22Rv1 (cell line): ENCODE data around the gene STAMBPL1.

Source experiments
- H3K27ac ChIP-seq: fragments of 450-650 bp; 2 replicates; pipeline ENCODE4 v1.5.1; 2017
- ZFX ChIP-seq: fragments of 450-650 bp; IDR thresholded peaks from 2 replicates; pipeline ENCODE4 v1.6.1; 2017; ENCODE audit warnings: antibody characterized with exemption, borderline replicate concordance
- TF ChIP-seq, protein P1 (sequence below): fragments of 450-650 bp; IDR thresholded peaks from 2 replicates; pipeline ENCODE4 v1.5.1; 2017; ENCODE audit warnings: mild to moderate bottlenecking

STAMBPL1 gene

DNA sequence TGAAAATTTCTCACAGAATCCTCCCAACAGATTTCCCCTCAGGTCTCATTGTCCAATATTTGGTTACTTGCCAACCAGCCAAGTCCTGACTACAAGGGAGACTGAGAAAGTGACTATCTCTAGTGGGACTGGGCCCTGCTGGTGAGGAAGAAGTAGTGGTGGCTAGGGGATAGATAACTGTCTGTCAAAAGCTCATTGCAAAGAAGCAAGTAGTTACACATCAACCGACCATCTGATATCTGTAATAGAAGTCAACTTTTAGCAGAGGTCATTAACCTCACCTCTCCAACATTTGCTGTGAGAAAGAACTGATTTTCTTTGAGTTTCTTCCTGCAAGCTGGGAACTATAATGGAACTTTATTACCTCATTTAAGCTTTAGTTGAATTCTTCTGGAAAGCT lies 15.2 kb downstream of the STAMBPL1 start:
- H3K27ac ChIP-seq, result no peak overlapping the region

DNA sequence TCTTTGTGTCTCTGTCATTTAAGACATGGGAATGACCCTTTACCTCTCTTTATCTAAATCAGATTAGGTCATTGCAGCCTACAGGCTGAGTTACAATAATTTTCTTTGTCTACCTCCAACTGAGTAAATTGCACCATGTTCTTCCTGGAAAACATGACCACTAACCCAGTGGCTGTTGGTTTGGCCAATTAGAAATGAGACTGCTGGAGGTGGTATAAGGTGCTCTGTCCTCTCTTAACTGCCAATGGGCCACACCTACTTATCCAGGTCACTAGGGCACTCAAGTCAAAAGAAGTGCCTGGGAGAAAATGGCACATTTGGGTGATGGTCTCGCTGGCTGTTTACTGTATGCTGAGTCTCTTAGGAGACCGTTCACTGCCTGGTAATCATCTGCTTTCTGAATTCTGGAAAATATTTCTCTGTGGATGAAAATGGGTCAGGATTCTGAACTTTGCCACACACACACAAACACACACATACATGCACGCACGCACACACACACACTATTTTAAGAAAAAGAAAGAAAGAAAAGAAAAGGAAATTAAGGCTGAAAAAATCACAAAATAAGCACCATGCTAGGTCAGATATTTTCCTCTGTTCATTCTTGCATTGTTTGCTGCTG lies 16.4 kb downstream of the STAMBPL1 start:
- H3K27ac ChIP-seq, result no peak overlapping the region
- TF ChIP-seq, protein P1, sequence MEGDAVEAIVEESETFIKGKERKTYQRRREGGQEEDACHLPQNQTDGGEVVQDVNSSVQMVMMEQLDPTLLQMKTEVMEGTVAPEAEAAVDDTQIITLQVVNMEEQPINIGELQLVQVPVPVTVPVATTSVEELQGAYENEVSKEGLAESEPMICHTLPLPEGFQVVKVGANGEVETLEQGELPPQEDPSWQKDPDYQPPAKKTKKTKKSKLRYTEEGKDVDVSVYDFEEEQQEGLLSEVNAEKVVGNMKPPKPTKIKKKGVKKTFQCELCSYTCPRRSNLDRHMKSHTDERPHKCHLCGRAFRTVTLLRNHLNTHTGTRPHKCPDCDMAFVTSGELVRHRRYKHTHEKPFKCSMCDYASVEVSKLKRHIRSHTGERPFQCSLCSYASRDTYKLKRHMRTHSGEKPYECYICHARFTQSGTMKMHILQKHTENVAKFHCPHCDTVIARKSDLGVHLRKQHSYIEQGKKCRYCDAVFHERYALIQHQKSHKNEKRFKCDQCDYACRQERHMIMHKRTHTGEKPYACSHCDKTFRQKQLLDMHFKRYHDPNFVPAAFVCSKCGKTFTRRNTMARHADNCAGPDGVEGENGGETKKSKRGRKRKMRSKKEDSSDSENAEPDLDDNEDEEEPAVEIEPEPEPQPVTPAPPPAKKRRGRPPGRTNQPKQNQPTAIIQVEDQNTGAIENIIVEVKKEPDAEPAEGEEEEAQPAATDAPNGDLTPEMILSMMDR, result no peak
- no peak for TF ChIP-seq ZFX

More for the DNA sequence above, 15.2 kb downstream of the STAMBPL1 start:
- TF ChIP-seq ZFX, result no peak
- TF ChIP-seq, protein P1, result no peak

DNA sequence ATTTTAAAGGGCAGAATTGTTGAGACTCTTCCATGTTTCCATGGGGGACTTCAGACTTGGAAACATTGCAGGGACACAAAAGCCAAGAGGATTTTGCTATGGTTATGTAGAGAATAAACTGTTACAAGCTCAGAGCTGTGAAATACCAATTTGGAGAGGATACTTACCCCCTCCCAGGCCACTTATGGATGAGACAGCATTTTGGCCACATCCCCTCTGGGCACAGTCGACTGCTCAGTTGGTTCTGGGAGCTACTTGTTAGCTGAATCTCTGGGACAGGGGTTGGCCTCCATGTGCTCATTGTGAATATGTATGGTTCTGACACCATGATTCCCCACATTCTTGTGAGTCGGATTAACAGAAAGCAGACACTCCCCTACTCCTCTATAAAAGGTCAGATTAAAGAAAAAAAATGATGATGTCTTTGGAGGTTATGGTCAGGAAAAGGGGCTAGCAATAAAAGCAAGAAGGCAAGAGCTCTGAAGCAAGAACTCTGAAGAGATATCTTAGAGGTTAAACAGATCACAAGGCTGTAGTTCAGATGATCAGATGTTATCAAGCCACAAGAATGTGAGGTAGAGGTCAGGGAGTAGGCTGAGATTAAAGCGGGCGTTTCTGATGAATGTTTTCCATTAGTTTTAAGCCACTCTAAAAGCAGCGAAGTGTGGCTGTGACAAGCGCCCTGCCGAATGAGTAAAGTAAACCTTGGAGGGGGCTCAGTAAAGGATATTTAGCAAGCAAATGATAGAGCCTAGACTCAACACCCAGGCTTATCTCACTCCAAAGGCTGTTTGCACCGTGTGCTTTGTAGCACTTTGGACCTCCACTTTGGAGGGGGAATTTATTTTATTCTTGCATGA lies 17.2 kb downstream of the STAMBPL1 start:
- TF ChIP-seq, protein P1, result no peak
- TF ChIP-seq ZFX, result no peak
- H3K27ac ChIP-seq, result no peak overlapping the region

DNA sequence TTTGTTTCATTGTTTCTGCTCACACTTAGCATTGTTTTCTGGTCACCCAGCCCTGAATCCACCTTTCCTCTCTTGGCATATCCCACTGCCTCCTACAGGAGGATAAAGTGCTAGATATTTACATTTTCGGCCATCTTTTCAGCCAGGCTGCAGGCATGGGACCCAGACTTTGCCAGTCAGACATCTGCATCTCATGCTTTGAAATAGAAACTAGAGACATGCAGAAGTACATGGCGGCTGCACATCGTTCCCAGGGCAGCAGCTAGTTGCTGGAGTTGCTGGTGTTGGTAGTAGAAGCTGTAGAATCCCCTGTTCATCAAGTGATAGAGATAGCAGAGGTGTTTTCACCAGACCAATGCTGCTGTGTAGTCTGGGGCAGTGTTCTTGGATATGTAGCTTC lies 18.7 kb downstream of the STAMBPL1 start:
- no peak for TF ChIP-seq ZFX
- TF ChIP-seq, protein P1, result no peak

DNA sequence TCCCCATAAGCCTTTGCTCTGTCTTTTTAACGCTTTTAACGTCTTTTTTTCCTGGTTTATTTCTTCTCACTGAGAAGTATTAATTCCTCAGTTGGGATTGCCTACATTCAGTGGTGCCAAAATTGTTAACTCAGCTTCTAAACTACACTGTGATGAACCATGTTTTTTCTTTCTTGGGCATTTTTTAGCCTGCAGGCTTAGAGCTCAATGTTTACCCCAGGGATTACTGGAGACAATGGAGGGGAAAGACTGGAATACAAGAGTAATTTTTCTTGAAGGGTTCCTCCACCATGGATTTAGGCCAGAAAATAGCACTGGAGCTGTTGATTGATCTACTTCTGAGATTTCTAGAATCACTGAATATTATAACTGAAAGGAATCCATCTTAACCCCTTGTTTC lies 19.8 kb downstream of the STAMBPL1 start:
- TF ChIP-seq, protein P1, result no peak
- no peak for TF ChIP-seq ZFX
- no peak overlapping the region for H3K27ac ChIP-seq

More for the DNA sequence above, 18.7 kb downstream of the STAMBPL1 start:
- H3K27ac ChIP-seq, result no peak overlapping the region

DNA sequence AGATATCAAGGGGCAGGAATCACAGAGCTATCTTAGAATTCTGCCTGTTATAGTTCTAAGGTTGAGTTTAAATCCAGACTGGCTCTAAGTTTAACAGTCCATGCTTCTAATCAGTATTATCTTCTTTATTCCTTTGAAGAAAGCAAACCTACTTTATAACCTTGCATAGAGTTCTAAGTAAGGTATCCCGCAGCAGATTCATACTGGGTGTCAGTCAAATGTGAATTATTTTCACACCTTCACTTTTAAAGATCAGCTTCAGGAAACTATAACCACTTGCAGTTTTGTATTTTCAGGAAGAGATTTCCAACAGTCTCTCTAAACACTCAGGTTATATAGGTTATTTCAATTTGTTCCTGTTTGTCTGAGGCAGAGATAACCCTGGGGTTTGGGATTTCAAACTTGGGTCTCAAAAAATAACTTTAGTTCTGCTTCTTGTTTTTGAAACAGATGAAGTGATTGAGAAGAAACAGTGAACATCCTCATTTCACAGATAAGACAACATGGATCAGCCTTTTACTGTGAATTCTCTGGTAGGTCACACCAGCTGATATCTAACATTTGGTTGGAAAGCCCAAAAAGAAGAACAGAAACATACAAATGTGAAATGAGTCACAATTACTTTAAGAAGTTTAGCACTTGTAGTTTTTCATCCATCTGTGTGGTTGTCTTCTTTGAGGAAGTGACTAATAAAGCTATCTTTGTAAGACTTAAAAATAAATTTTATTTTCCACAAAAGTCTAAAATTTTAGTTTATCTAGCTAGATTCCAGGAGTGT lies 21.4 kb downstream of the STAMBPL1 start:
- H3K27ac ChIP-seq, result no peak overlapping the region
- no peak for TF ChIP-seq ZFX
- TF ChIP-seq, protein P1, result no peak
